Measurements from ENCODE around the gene TMEM63A. TPM values are rescaled to one million over a fixed set of nuclear protein-coding genes. Genes with fewer than 3 reads are reported as not detected.

The TMEM63A gene
- total RNA-seq, 6 experiments from 2014 or later: 32.1 to 81.5 (median 44.9) TPM

DNA sequence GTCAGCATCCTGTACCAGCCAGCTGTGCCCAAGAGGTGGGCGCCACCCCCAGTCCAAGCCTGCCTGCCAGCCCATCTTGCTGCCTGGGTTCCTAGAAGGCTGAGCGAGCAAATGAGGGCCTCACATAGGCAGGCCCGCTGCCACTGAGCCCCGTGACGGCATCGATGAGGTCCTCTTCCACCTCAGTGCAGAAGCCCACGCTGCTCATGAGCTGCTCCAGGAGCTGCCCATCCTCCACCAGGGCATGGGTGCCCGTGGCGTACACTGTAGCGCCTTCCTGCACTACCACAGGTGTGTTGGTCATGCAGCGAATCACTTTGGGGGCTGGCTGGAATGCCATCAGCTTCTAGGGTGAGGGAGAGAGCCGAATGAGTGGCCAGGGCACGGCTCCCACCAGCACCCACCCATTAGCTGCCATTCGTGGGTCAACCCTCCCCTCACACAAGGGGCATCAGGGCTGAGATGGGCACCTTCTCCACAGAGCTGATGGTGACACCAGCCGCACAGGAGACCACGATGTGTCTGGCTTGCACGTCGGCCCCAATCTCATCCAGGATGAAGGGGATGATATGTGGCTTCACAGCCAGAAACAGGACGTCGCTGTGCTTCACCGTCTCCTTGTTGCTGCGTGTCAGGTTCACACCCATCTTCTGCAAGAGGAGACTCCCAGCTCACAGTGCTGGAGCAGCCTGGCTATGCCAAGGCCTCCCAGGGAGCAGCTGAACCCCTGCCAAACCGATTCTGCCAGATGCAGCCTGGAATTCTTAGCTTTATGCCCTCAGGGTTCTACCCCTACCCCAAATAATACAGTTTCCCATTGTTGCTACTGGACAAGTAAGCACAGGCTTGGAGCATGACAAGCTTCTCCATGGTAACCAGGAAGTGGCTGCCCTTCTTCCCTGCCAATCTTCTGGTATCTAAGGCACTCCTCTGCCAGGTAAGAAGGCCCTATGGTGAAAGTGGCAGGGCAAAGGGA, 39.8 kb upstream of the TMEM63A start:
- ATAC-seq: no peak
- intact Hi-C loops (cut with DNase I): no loop called here

GRCh38 chr1:225919906-225920305, 37.7 kb upstream of the TMEM63A start:
- Histone ChIP-seq H3K27ac (no peak overlapping the region), H3K27me3 (no peaks in the 10 kb centered on the region), H3K36me3 (peaks cover 0 to 5% (median 0%) of the 10 kb centered on the region in 4 donors), H3K4me1 (peaks cover 0 to 12% (median 0%) of the 10 kb centered on the region in 4 donors), H3K9me3 (no peaks in the 10 kb centered on the region), H3K4me3 (no peak overlapping the region)
- WGBS (ENCODE audit: insufficient coverage, low coverage, low lambda C conversion rate, missing lambda C conversion rate): 34% methylated on average over 5 of the region's 5 CpGs
- TF ChIP-seq, protein P1, sequence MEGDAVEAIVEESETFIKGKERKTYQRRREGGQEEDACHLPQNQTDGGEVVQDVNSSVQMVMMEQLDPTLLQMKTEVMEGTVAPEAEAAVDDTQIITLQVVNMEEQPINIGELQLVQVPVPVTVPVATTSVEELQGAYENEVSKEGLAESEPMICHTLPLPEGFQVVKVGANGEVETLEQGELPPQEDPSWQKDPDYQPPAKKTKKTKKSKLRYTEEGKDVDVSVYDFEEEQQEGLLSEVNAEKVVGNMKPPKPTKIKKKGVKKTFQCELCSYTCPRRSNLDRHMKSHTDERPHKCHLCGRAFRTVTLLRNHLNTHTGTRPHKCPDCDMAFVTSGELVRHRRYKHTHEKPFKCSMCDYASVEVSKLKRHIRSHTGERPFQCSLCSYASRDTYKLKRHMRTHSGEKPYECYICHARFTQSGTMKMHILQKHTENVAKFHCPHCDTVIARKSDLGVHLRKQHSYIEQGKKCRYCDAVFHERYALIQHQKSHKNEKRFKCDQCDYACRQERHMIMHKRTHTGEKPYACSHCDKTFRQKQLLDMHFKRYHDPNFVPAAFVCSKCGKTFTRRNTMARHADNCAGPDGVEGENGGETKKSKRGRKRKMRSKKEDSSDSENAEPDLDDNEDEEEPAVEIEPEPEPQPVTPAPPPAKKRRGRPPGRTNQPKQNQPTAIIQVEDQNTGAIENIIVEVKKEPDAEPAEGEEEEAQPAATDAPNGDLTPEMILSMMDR (IDR thresholded peaks at IDR 0.05): no peak
- ATAC-seq (no peak), DNase-seq (peak in 1 of 3 donors; percentile 59)
- intact Hi-C loops (cut with DNase I): loop anchor here in 1 of 2 donors (10.0 kb wide), 1 partner anchor 55 kb away; no protein-coding TSS in a partner anchor

More for the DNA sequence above, 39.8 kb upstream of the TMEM63A start:
- no peak for TF ChIP-seq POLR2A (IDR thresholded peaks at IDR 0.05)
- TF ChIP-seq, protein P1 (IDR thresholded peaks at IDR 0.05): no peak
- no peak overlapping the region for H3K27ac ChIP-seq
- no peak overlapping the region for H3K4me3 ChIP-seq
- no peaks in the 10 kb centered on the region for H3K27me3 ChIP-seq
- no peaks in the 10 kb centered on the region for H3K9me3 ChIP-seq
- WGBS (ENCODE audit: insufficient coverage, low coverage, low lambda C conversion rate, missing lambda C conversion rate): no CpG with 5 or more reads among the region's 23 CpGs
- H3K4me1 ChIP-seq: peaks cover 0 to 12% (median 0%) of the 10 kb centered on the region in 4 donors
- DNase-seq: no peak
- peaks cover 0 to 5% (median 0%) of the 10 kb centered on the region in 4 donors for H3K36me3 ChIP-seq

DNA sequence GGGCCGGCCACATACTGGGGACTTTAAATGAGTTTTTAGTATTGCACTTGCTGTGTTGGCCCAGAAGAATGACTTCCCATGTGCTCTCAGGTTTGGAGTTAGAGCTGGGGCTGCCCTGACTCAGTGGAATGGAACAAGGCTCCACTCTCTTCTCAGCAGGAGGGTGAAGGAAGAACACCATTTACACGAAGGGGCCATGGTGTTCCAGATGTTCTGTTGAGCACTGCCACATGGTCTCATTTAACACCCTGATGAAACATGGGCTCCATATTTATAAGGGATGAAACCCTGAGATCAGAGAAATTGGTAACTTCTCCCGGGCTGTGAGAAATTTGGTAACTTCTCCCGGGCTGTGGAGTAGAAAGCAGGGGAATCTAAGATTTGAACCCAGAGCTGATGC, 36.1 kb upstream of the TMEM63A start:
- Histone ChIP-seq H3K4me1 (peaks cover 0 to 11% (median 0%) of the 10 kb centered on the region in 4 donors), H3K27me3 (no peaks in the 10 kb centered on the region), H3K4me3 (no peak overlapping the region), H3K9me3 (no peaks in the 10 kb centered on the region), H3K36me3 (peaks cover 0 to 5% (median 0%) of the 10 kb centered on the region in 4 donors), H3K27ac (no peak overlapping the region)
- ATAC-seq: no peak
- intact Hi-C loops (cut with DNase I): loop anchor here in 1 of 2 donors (10.0 kb wide), 1 partner anchor 53 kb away; no protein-coding TSS in a partner anchor
- DNase-seq: no peak
- TF ChIP-seq, protein P1 (IDR thresholded peaks at IDR 0.05): no peak
- no peak for TF ChIP-seq POLR2A (IDR thresholded peaks at IDR 0.05)
- WGBS (ENCODE audit: insufficient coverage, low coverage, low lambda C conversion rate, missing lambda C conversion rate): 100% methylated on average over 3 of the region's 4 CpGs

DNA sequence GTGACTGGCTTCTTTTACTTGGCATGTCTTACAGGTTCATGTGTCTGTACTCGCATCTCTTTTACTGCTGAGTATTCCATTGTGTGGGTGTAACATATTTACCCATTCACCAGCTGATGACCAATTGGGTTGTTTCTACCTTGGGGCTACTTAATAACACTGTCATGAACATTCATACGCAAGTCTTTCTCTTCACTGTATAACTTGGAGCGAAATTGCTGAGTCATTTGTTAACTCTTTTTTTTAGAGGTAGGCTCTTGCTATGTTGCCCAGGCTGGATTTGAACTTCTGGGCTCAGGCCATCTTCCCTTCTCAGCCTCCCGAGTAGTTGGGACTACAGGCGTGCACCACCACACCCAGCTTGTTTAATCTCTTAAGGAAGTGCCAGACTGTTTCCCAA, 35.4 kb upstream of the TMEM63A start:
- TF ChIP-seq, protein P1 (IDR thresholded peaks at IDR 0.05): no peak
- TF ChIP-seq POLR2A (IDR thresholded peaks at IDR 0.05): no peak
- no peak for DNase-seq
- no peaks in the 10 kb centered on the region for H3K9me3 ChIP-seq
- intact Hi-C loops (cut with DNase I): loop anchor here in 1 of 2 donors (10.0 kb wide), 1 partner anchor 53 kb away; no protein-coding TSS in a partner anchor
- no peak overlapping the region for H3K27ac ChIP-seq
- H3K4me3 ChIP-seq: no peak overlapping the region
- peaks cover 0 to 5% (median 0%) of the 10 kb centered on the region in 4 donors for H3K36me3 ChIP-seq
- 89% methylated on average over 5 of the region's 5 CpGs for WGBS (ENCODE audit: insufficient coverage, low coverage, low lambda C conversion rate, missing lambda C conversion rate)
- H3K4me1 ChIP-seq: peaks cover 0 to 3% (median 0%) of the 10 kb centered on the region in 4 donors
- no peaks in the 10 kb centered on the region for H3K27me3 ChIP-seq
- no peak for ATAC-seq
